Stimulated activated naive B cell treated with anti-CD40 and anti-IgM and Interleukin-4, amounts not matched to agents 10 μg/mL and 1 μg/mL and 100 μg/mL, for 72 hours (primary cell): ENCODE measurements around the gene BACE2.
A peak's percentile ranks its signal among the peaks of the same experiment; 100 is the strongest.
"Not testable (repeated sequence)": the region's sequence is repeated elsewhere in the genome, so short reads cannot be mapped to it uniquely, and the experiment has no call there.

Experiments used
- ATAC-seq, 2 donors: fragments of 150-1000 bp; cut with Tn5 transposase; replicated peaks; 2 replicates each; pipeline ENCODE4 v1.10.0; 2021; ENCODE audit warnings: moderate library complexity in 1 of 2
- DNase-seq: peaks from one replicate; pipeline ENCODE4 v3.0.0; 2021
- H3K27ac Mint-ChIP-seq: one replicate; pipeline ENCODE4 v1.8.0; 2022; ENCODE audit warnings: mild to moderate bottlenecking, mixed read lengths
- H3K27me3 Mint-ChIP-seq, 2 donors: one replicate each; pipeline ENCODE4 v1.8.0; 2022; ENCODE audit warnings: mixed read lengths in 2 of 2
- H3K36me3 Mint-ChIP-seq, 2 donors: one replicate each; pipeline ENCODE4 v1.8.0; 2022; ENCODE audit warnings: mixed read lengths in 2 of 2, mild to moderate bottlenecking in 1 of 2
- H3K4me1 Mint-ChIP-seq, 2 donors: one replicate each; pipeline ENCODE4 v1.8.0; 2022; ENCODE audit warnings: mixed read lengths in 2 of 2, mild to moderate bottlenecking in 1 of 2
- H3K4me3 Mint-ChIP-seq, 2 donors: one replicate each; pipeline ENCODE4 v1.8.0; 2022; ENCODE audit warnings: mild to moderate bottlenecking in 2 of 2, mixed read lengths in 2 of 2, moderate library complexity in 1 of 2
- H3K9me3 Mint-ChIP-seq, 2 donors: one replicate each; pipeline ENCODE4 v1.8.0; 2022; ENCODE audit warnings: mixed read lengths in 2 of 2, mild to moderate bottlenecking in 1 of 2

The BACE2 gene

GRCh38 chr21:41254090-41254700 is 86.2 kb downstream of the BACE2 start:
- Mint-ChIP-seq H3K9me3 (peaks cover 11 to 14% of the 10 kb centered on the region in 2 donors), H3K4me1 (peaks cover 0 to 5% of the 10 kb centered on the region in 2 donors), H3K36me3 (peaks cover 47 to 65% of the 10 kb centered on the region in 2 donors), H3K27me3 (no peaks in the 10 kb centered on the region), H3K27ac (peak overlapping the region; percentile 82), H3K4me3 (no peak overlapping the region)
- ATAC-seq (peak in 1 of 2 donors; percentile 20), DNase-seq (no peak)

DNA sequence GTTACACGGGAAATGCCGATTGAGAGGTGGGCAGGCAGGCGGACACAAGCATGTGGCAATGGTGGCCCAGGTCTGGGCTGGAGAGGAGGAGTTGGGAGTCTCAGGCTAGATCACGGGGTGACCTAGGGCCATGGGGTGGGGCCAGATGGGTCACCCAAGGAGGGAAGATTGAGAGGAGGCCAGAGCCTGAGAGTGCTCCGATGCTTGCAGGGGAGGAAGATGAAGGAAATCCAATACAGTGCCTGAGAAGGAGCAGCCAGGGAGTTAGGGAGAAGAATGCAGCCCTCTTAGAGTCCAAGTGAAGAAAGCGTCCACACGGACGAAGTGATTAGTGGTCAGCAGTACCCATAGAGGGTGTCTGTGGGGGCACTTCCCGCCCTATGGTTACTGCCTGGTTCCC is 87.2 kb downstream of the BACE2 start:
- no peaks in the 10 kb centered on the region for H3K27me3 Mint-ChIP-seq
- peaks cover 11 to 14% of the 10 kb centered on the region in 2 donors for H3K9me3 Mint-ChIP-seq
- ATAC-seq, result no peak
- H3K36me3 Mint-ChIP-seq, result peaks cover 44 to 65% of the 10 kb centered on the region in 2 donors
- no peak overlapping the region for H3K4me3 Mint-ChIP-seq
- DNase-seq, result no peak
- H3K4me1 Mint-ChIP-seq, result peaks cover 0 to 5% of the 10 kb centered on the region in 2 donors
- H3K27ac Mint-ChIP-seq, result no peak overlapping the region

GRCh38 chr21:41256231-41256630 is 88.3 kb downstream of the BACE2 start:
- ATAC-seq, H3K4me1 Mint-ChIP-seq, H3K27ac Mint-ChIP-seq, DNase-seq, H3K4me3 Mint-ChIP-seq, H3K27me3 Mint-ChIP-seq: not testable (repeated sequence)
- peaks cover 39 to 57% of the 10 kb centered on the region in 2 donors for H3K36me3 Mint-ChIP-seq
- peaks cover 11 to 14% of the 10 kb centered on the region in 2 donors for H3K9me3 Mint-ChIP-seq

DNA sequence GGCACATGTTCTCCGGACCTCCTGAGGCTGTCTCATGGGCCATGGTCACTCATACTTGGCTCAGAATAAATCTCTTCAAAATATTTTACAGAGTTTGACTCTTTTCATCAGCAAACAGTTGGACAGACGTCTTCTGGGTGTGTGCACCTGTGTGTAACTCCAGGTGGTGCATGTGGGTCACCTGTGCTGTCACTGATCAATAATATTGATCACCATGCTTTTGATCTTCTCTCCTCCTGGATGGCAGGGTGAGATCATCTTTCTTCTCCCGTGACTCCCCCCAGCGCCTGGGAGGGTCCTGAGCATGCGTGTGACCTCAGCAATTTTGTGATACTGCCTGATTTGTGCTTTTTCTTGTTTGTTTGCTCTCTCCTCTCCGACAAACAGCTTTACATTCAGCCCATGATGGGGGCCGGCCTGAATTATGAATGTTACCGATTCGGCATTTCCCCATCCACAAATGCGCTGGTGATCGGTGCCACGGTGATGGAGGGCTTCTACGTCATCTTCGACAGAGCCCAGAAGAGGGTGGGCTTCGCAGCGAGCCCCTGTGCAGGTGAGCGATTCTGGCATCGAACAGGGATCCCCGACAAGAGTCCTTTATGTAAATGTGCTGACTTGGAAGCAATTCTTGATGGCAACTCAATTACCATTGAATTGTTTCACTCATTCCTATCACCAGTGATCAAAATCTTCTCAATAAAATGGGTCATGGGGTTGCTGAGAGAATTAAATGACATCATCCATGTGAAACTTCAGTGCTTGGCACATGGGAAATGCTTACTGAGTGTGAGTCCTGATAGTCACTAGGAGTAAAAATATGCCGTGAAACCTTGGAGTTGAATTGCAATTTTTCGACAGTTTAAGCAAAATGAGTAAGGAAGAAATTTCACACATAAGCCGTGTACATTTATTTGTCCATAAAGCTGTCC is 89.1 kb downstream of the BACE2 start:
- Mint-ChIP-seq H3K27me3 (no peaks in the 10 kb centered on the region), H3K4me1 (peaks cover 0 to 5% of the 10 kb centered on the region in 2 donors), H3K9me3 (peaks cover 11 to 14% of the 10 kb centered on the region in 2 donors), H3K27ac (no peak overlapping the region), H3K36me3 (peaks cover 35 to 52% of the 10 kb centered on the region in 2 donors), H3K4me3 (no peak overlapping the region)
- no peak for DNase-seq
- no peak for ATAC-seq

GRCh38 chr21:41258617-41259016 is 90.7 kb downstream of the BACE2 start:
- H3K9me3 Mint-ChIP-seq, result peaks cover 11 to 16% of the 10 kb centered on the region in 2 donors
- peaks cover 0 to 5% of the 10 kb centered on the region in 2 donors for H3K4me1 Mint-ChIP-seq
- no peaks in the 10 kb centered on the region for H3K27me3 Mint-ChIP-seq
- ATAC-seq (no peak), DNase-seq (no peak)
- H3K36me3 Mint-ChIP-seq, result peaks cover 29 to 43% of the 10 kb centered on the region in 2 donors
- no peak overlapping the region for H3K27ac Mint-ChIP-seq
- H3K4me3 Mint-ChIP-seq, result no peak overlapping the region

GRCh38 chr21:41260428-41260827 is 92.5 kb downstream of the BACE2 start:
- H3K9me3 Mint-ChIP-seq, result peaks cover 11 to 21% of the 10 kb centered on the region in 2 donors
- DNase-seq, result no peak
- H3K4me3 Mint-ChIP-seq, result no peak overlapping the region
- H3K36me3 Mint-ChIP-seq, result peaks cover 28 to 37% of the 10 kb centered on the region in 2 donors
- H3K4me1 Mint-ChIP-seq, result no peaks in the 10 kb centered on the region
- ATAC-seq, result no peak
- no peak overlapping the region for H3K27ac Mint-ChIP-seq
- H3K27me3 Mint-ChIP-seq, result no peaks in the 10 kb centered on the region

DNA sequence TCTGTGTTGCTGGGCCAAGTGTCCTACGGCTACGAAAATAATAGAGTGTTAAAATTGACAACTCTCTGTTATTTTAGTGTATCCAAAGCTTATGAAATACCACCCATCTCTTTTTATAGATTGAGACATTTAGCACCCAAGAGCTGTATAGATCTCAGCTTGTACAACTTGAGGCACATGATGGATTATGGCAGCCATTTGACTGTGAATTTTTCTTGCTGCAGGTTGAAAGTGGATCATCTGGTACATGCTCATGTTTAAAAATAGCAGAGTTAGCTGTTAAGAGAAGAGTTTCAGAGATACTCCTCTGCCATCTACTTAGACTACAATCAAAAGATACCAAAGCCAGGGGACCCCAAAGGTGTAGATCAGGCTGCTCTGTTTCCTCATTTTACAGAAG is 99.4 kb downstream of the BACE2 start:
- no peak for ATAC-seq
- Mint-ChIP-seq H3K27me3 (no peaks in the 10 kb centered on the region), H3K36me3 (peaks cover 24 to 28% of the 10 kb centered on the region in 2 donors), H3K4me3 (no peak overlapping the region), H3K4me1 (peaks cover 0 to 1% of the 10 kb centered on the region in 2 donors), H3K9me3 (peaks cover 14 to 22% of the 10 kb centered on the region in 2 donors), H3K27ac (no peak overlapping the region)
- DNase-seq, result no peak

- Mint-ChIP-seq H3K27me3 (no peaks in the 10 kb centered on the region), H3K36me3 (peaks cover 18 to 28% of the 10 kb centered on the region in 2 donors), H3K27ac (no peak overlapping the region)
Observed at GRCh38 chr21:41269535-41269934, 101.6 kb downstream of the BACE2 start.

DNA sequence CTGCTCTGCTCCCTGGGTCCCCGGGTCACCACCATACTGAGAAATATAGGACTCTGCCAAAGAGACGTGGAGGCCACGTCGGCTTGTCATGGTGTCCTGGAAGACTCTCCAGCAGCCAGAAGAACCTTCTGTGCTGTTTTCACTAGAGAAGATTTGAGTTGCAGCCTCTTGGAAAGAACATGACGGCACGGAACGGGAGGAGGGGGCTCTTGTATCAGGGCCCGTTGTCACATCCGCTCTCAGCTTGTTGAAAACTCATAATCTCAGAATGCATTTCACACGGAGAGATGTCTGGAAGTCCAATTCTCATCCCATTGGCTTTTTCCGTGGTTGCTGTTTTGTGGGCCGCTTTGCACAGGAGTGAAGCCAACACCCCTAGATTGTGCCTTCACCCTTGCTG is 109.2 kb downstream of the BACE2 start:
- H3K27me3 Mint-ChIP-seq, result peaks cover 4 to 14% of the 10 kb centered on the region in 2 donors
- DNase-seq, result no peak
- H3K9me3 Mint-ChIP-seq, result peaks cover 4 to 8% of the 10 kb centered on the region in 2 donors
- peaks cover 7 to 22% of the 10 kb centered on the region in 2 donors for H3K36me3 Mint-ChIP-seq
- H3K4me3 Mint-ChIP-seq, result no peak overlapping the region
- no peak for ATAC-seq
- H3K27ac Mint-ChIP-seq, result no peak overlapping the region
- no peaks in the 10 kb centered on the region for H3K4me1 Mint-ChIP-seq

More at GRCh38 chr21:41269535-41269934, 101.6 kb downstream of the BACE2 start:
- no peak for ATAC-seq
- Mint-ChIP-seq H3K9me3 (peaks cover 10 to 18% of the 10 kb centered on the region in 2 donors), H3K4me1 (peaks cover 0 to 1% of the 10 kb centered on the region in 2 donors), H3K4me3 (no peak overlapping the region)
- no peak for DNase-seq

DNA sequence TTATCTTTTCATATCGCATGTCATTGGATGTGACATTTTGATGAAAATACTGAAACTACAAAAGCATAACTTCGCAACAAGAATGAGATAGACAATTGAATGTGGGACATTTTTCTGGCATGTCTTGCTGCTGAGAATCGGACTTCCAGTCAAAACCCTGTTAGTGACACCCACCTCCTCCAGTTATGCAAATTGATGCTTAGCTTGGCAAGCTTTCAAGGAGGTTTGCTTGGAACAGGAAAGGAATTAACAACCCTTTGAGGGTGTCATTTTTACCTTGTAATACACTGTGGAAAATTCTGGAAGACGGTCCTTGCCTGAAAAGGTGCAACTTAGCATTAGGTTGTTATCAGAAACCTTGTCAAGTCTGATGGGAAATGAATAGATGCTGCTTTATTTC is 109.9 kb downstream of the BACE2 start:
- no peak overlapping the region for H3K4me3 Mint-ChIP-seq
- H3K27me3 Mint-ChIP-seq, result peaks cover 6 to 17% of the 10 kb centered on the region in 2 donors
- DNase-seq, result no peak
- H3K27ac Mint-ChIP-seq, result no peak overlapping the region
- H3K9me3 Mint-ChIP-seq, result peaks cover 0 to 2% of the 10 kb centered on the region in 2 donors
- H3K36me3 Mint-ChIP-seq, result peaks cover 2 to 16% of the 10 kb centered on the region in 2 donors
- no peak for ATAC-seq
- no peaks in the 10 kb centered on the region for H3K4me1 Mint-ChIP-seq

DNA sequence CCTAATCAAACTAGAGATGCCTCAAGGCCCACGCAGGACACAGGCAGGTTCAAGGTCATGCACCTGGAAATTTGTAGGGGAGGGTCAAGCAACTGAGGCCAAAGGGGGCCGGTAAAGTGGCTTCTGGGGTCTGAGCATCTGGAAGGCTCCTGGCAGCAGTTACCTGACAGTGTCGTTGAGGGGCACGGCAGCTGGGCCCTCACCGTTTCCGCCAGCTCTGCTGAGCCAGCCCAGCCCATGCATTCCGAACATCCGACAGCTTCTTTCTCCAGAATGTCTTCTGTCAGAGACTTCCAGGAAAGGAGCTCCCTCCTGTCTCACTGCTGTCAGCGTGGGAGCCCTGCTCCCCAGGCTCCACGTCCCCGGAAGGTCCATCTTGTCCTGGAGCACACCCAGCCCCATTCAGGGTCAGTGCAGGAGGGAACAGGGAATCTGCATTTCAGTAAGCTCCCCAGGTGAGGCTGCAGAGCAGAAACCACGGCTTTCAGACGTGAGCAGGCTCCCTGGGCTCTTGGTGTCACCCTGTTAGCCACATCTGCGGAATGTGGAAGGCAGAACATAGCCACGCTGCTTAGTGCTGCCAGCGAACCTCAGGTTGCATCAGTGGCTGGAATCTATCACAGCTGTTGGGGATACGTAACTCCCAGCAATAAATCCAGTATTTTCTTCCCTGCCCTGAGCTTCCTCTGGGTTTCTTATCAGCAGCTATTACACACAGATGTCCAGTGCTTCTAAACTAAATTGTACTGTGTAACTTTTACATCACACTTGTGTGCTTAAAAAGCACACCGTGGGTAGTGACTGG is 112.4 kb downstream of the BACE2 start:
- peaks cover 0 to 6% of the 10 kb centered on the region in 2 donors for H3K36me3 Mint-ChIP-seq
- DNase-seq (no peak), ATAC-seq (no peak)
- peaks cover 13 to 27% of the 10 kb centered on the region in 2 donors for H3K27me3 Mint-ChIP-seq
- no peak overlapping the region for H3K4me3 Mint-ChIP-seq
- H3K4me1 Mint-ChIP-seq, result no peaks in the 10 kb centered on the region
- no peaks in the 10 kb centered on the region for H3K9me3 Mint-ChIP-seq
- H3K27ac Mint-ChIP-seq, result no peak overlapping the region

DNA sequence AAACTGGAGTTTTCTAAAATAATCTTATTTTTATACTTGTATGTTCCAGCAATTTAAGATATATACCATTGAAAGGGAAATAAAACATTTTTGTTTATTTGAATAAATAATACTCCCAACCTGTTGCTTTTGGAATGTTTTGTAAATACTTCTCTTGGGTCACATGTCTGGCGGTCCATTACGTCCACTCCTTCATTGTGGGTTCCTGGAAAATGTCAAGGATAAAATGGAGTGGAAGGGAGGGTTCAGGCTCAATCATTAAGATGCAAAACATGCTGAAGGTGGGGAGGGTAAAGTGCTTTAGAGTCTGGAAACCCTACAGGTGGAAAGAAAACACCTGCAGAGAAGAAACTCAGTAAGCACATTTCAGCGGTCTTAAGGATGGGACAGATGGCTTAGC is 114.5 kb downstream of the BACE2 start:
- H3K36me3 Mint-ChIP-seq, result no peaks in the 10 kb centered on the region
- no peak for ATAC-seq
- no peak for DNase-seq
- H3K27me3 Mint-ChIP-seq, result peaks cover 13 to 27% of the 10 kb centered on the region in 2 donors
- H3K27ac Mint-ChIP-seq, result no peak overlapping the region
- no peak overlapping the region for H3K4me3 Mint-ChIP-seq
- H3K4me1 Mint-ChIP-seq, result no peaks in the 10 kb centered on the region
- H3K9me3 Mint-ChIP-seq, result no peaks in the 10 kb centered on the region

- DNase-seq, result peak; percentile 28
- peaks cover 13 to 27% of the 10 kb centered on the region in 2 donors for H3K27me3 Mint-ChIP-seq
- no peaks in the 10 kb centered on the region for H3K4me1 Mint-ChIP-seq
- peak; percentile 94 to 99 for ATAC-seq
- H3K9me3 Mint-ChIP-seq, result no peaks in the 10 kb centered on the region
- H3K27ac Mint-ChIP-seq, result no peak overlapping the region
- no peak overlapping the region for H3K4me3 Mint-ChIP-seq
- no peaks in the 10 kb centered on the region for H3K36me3 Mint-ChIP-seq
Observed at GRCh38 chr21:41283211-41283818, 115.4 kb downstream of the BACE2 start.

- no peaks in the 10 kb centered on the region for H3K9me3 Mint-ChIP-seq
- no peak for ATAC-seq
- no peak overlapping the region for H3K27ac Mint-ChIP-seq
- peaks cover 36 to 41% of the 10 kb centered on the region in 2 donors for H3K27me3 Mint-ChIP-seq
- no peaks in the 10 kb centered on the region for H3K36me3 Mint-ChIP-seq
- no peak overlapping the region for H3K4me3 Mint-ChIP-seq
- peaks cover 0 to 4% of the 10 kb centered on the region in 2 donors for H3K4me1 Mint-ChIP-seq
- DNase-seq, result no peak
Observed at GRCh38 chr21:41289431-41289830, 121.5 kb downstream of the BACE2 start.
